Endothelial cell of umbilical vein (primary cell): Measurements from ENCODE around the gene LRRC47. TPM values are rescaled to one million over a fixed set of nuclear protein-coding genes. Genes with fewer than 3 reads are reported as not detected.

Experiments
- BruUV-seq: library from RNA; stranded (reverse); fragments of 400-500 nt; replicated peaks from 2 replicates; lab custom pipeline; 2021; lab: Mats Ljungman, UMichigan
- CTCF ChIA-PET: fragments of 300-600, 350-600 bp; sonication (Branson Sonifier 250); formaldehyde crosslinking; loops from one replicate; lab custom pipeline; 2021; ENCODE audit warnings: antibody characterized with exemption, inconsistent platforms; lab: Charles Lee
- POLR2A ChIA-PET: fragments of 300-600, 350-600 bp; sonication (Branson Sonifier 250); formaldehyde crosslinking; loops from one replicate; lab custom pipeline; 2021; ENCODE audit warnings: antibody characterized with exemption, inconsistent platforms; lab: Charles Lee
- DNase-seq: peaks from one replicate; pipeline ENCODE4 v3.0.0-alpha.2; 2011; ENCODE audit warnings: low read depth, low spot score
- FAIRE-seq: peaks from 2 replicates; lab custom pipeline; 2011; peaks lifted over from hg19 to GRCh38; lab: Jason Lieb, UNC
- H2AFZ ChIP-seq: 2 replicates; pipeline ENCODE4 v1.6.0; 2012; ENCODE audit warnings: low read depth, low read length, control low read depth, inconsistent platforms
- H3K27ac ChIP-seq: 2 replicates; pipeline ENCODE4 v1.5.1; 2011; ENCODE audit warnings: low read depth, mild to moderate bottlenecking, control low read depth, low read length, moderate library complexity; ENCODE audit not compliant: insufficient read depth
- H3K27me3 ChIP-seq, 2 experiments: 2 replicates each; pipeline versions ENCODE4 v1.6.0 to v1.6.1; 2011; ENCODE audit warnings: low read length in 2 of 2, mixed read lengths in 1 of 2; ENCODE audit not compliant: control insufficient read depth in 2 of 2, insufficient read depth in 2 of 2
- H3K36me3 ChIP-seq, 2 experiments: 2 replicates in 1 of 2; 3 replicates in 1 of 2; pipeline ENCODE4 v1.5.1; 2011; ENCODE audit warnings: low read length in 2 of 2, mild to moderate bottlenecking in 1 of 2, moderate library complexity in 1 of 2; ENCODE audit not compliant: control insufficient read depth in 2 of 2, insufficient read depth in 2 of 2; ENCODE audit errors: extremely low read depth in 1 of 2
- H3K4me1 ChIP-seq: 3 replicates; pipeline ENCODE4 v1.5.1; 2011; ENCODE audit warnings: mild to moderate bottlenecking, low read length; ENCODE audit not compliant: control insufficient read depth, insufficient read depth; ENCODE audit errors: extremely low read depth
- H3K4me2 ChIP-seq: 2 replicates; pipeline ENCODE4 v1.6.1; 2011; ENCODE audit warnings: low read length, control low read depth, mixed read lengths; ENCODE audit not compliant: insufficient read depth
- H3K4me3 ChIP-seq, 3 experiments: fragments of 200-600 bp in 1 of 3; sonication (generic), shearing (Covaris generic) in 1 of 3; replicated peaks in 1 of 3; 2 replicates each; pipeline ENCODE4 v1.5.1; 2011 to 2016; ENCODE audit warnings: control low read depth in 3 of 3, low read length in 3 of 3, mild to moderate bottlenecking in 2 of 3, inconsistent platforms in 1 of 3, low read depth in 1 of 3, moderate library complexity in 1 of 3; ENCODE audit not compliant: insufficient read depth in 1 of 3
- H3K79me2 ChIP-seq: 2 replicates; pipeline ENCODE4 v1.6.0; 2012; ENCODE audit warnings: low read length, inconsistent platforms; ENCODE audit not compliant: control insufficient read depth, insufficient read depth
- H3K9ac ChIP-seq: replicated peaks from 2 replicates; pipeline ENCODE3; 2011; ENCODE audit warnings: low read length, control low read depth; ENCODE audit not compliant: insufficient read depth; ENCODE audit errors: extremely low read depth
- H3K9me1 ChIP-seq: replicated peaks from 3 replicates; pipeline ENCODE4 v1.6.0; 2011; ENCODE audit warnings: mild to moderate bottlenecking, low read length; ENCODE audit not compliant: control insufficient read depth, insufficient read depth; ENCODE audit errors: extremely low read depth
- H3K9me3 ChIP-seq: replicated peaks from 2 replicates; pipeline ENCODE4 v1.5.1; 2012; ENCODE audit warnings: low read length, inconsistent platforms; ENCODE audit not compliant: control insufficient read depth, insufficient read depth
- H4K20me1 ChIP-seq: replicated peaks from 2 replicates; pipeline ENCODE3; 2011; ENCODE audit warnings: mild to moderate bottlenecking, low read length; ENCODE audit not compliant: control insufficient read depth, insufficient read depth; ENCODE audit errors: extremely low read depth
- EZH2 ChIP-seq: IDR thresholded peaks from 2 replicates; pipeline ENCODE4 v1.6.1; 2012; ENCODE audit warnings: borderline replicate concordance, low read depth, mild to moderate bottlenecking, moderate library complexity, low read length, inconsistent platforms; ENCODE audit not compliant: severe bottlenecking
- FOS ChIP-seq: IDR thresholded peaks from 2 replicates; pipeline ENCODE4 v1.6.1; 2011; ENCODE audit warnings: mild to moderate bottlenecking, low read length, moderate library complexity, borderline replicate concordance; ENCODE audit not compliant: insufficient read depth
- GATA2 ChIP-seq: IDR thresholded peaks from 2 replicates; pipeline ENCODE4 v1.7.0; 2011; ENCODE audit warnings: low read depth, mild to moderate bottlenecking, moderate library complexity, mixed read lengths, low read length; ENCODE audit not compliant: insufficient read length, insufficient read depth
- JUN ChIP-seq: IDR thresholded peaks from 2 replicates; pipeline ENCODE4 v1.6.1; 2011; ENCODE audit warnings: borderline replicate concordance, low read depth; ENCODE audit not compliant: insufficient read length, insufficient read depth
- MYC ChIP-seq: IDR thresholded peaks from one replicate; pipeline ENCODE4 v1.6.1; 2011; ENCODE audit warnings: mild to moderate bottlenecking, low read depth, low read length
- POLR2A ChIP-seq: IDR thresholded peaks from 2 replicates; pipeline ENCODE4 v1.6.1; 2012; ENCODE audit warnings: low read depth, mild to moderate bottlenecking, control low read depth, low read length
- POLR2AphosphoS5 ChIP-seq: IDR thresholded peaks from 2 replicates; pipeline ENCODE4 v1.6.1; 2012; ENCODE audit warnings: low read depth, mild to moderate bottlenecking, control low read depth, low read length, moderate library complexity; ENCODE audit not compliant: insufficient read depth
- dilution Hi-C: fragments of 300-500 bp; cut with MboI; formaldehyde crosslinking; loops from one replicate; pipeline ENCODE4 v1.15.0; 2019; ENCODE audit warnings: low sequenced_read_pairs; ENCODE audit not compliant: extremely low pct_ligation_motif_present
- intact Hi-C: fragments of 100-400 bp; cut with micrococcal nuclease; formaldehyde crosslinking; loops from one replicate; pipeline ENCODE4 v1.10.0; 2022
- polyA plus RNA-seq, 4 experiments: library from polyadenylated mRNA; depleted of rRNA in 3 of 4; stranded (reverse) in 3 of 4; unstranded in 1 of 4; fragments of >200 nt; gene quantifications; 2 replicates each; pipeline versions ENCODE4 v1.2.1 to v1.2.3, GENCODE V29; 2011 to 2012; ENCODE audit warnings: missing spikeins in 1 of 4
- total RNA-seq: library from RNA; stranded (reverse); gene quantifications from 2 replicates; pipeline ENCODE4 v1.2.3, GENCODE V29; 2021
- TF ChIP-seq, protein P1 (sequence below): IDR thresholded peaks from 2 replicates; pipeline ENCODE4 v1.6.1; 2011; ENCODE audit not compliant: insufficient read depth, insufficient read length
- TF ChIP-seq, protein P2 (sequence below), 2 donors: IDR thresholded peaks; 1 replicate in 1 of 2; 2 replicates in 1 of 2; pipeline ENCODE4 v1.5.1; 2011; ENCODE audit warnings: low read length in 2 of 2, mild to moderate bottlenecking in 2 of 2, moderate library complexity in 2 of 2, control low read depth in 1 of 2, inconsistent platforms in 1 of 2, low read depth in 1 of 2; ENCODE audit not compliant: insufficient read depth in 1 of 2; ENCODE audit errors: extremely low read depth in 1 of 2

LRRC47 gene
- total and polyA plus RNA-seq, 2 donors (not counting 3 experiments of a cell fraction or from before 2014, with no cell fraction given), result 23.7 to 42.5 TPM

DNA sequence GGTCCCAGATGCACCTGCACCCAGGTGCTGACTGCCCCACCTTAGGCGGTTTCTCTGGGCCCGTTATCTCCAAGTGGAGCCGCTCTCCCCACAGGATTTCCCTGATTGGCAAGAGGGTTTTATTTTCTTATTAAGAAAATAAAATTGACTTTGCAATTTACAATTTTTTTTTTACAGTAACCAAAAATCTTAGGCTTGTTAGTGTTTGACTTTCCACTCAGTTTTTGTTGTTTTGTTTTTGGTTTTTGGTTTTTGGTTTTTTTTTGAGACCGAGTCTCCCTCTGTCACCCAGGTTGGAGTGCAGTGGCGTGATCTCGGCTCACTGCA is 48.8 kb downstream of the LRRC47 start:
- Histone ChIP-seq H2AFZ (peak overlapping the region; percentile 79), H3K79me2 (peaks cover 5% of the 10 kb centered on the region), H3K9me3 (no peaks in the 10 kb centered on the region), H3K4me1 (peaks cover 11% of the 10 kb centered on the region), H3K9ac (peak overlapping the region; percentile 26), H3K4me3 (peak overlapping the region; percentile 67 to 79 (median 74)), H3K9me1 (no peaks in the 10 kb centered on the region), H4K20me1 (no peaks in the 10 kb centered on the region), H3K4me2 (peak overlapping the region; percentile 86), H3K36me3 (peaks cover 0 to 4% of the 10 kb centered on the region in 2 experiments), H3K27me3 (peaks cover 0 to 7% of the 10 kb centered on the region in 2 experiments), H3K27ac (no peak overlapping the region)
- no peak for TF ChIP-seq EZH2
- no peak for TF ChIP-seq POLR2AphosphoS5
- no peak for TF ChIP-seq JUN
- TF ChIP-seq POLR2A, result no peak
- TF ChIP-seq, protein P1, sequence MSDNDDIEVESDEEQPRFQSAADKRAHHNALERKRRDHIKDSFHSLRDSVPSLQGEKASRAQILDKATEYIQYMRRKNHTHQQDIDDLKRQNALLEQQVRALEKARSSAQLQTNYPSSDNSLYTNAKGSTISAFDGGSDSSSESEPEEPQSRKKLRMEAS, result no peak
- TF ChIP-seq MYC, result no peak
- TF ChIP-seq GATA2, result no peak
- no peak for TF ChIP-seq FOS
- TF ChIP-seq, protein P2, sequence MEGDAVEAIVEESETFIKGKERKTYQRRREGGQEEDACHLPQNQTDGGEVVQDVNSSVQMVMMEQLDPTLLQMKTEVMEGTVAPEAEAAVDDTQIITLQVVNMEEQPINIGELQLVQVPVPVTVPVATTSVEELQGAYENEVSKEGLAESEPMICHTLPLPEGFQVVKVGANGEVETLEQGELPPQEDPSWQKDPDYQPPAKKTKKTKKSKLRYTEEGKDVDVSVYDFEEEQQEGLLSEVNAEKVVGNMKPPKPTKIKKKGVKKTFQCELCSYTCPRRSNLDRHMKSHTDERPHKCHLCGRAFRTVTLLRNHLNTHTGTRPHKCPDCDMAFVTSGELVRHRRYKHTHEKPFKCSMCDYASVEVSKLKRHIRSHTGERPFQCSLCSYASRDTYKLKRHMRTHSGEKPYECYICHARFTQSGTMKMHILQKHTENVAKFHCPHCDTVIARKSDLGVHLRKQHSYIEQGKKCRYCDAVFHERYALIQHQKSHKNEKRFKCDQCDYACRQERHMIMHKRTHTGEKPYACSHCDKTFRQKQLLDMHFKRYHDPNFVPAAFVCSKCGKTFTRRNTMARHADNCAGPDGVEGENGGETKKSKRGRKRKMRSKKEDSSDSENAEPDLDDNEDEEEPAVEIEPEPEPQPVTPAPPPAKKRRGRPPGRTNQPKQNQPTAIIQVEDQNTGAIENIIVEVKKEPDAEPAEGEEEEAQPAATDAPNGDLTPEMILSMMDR (IDR thresholded peaks at IDR 0.05; ENCODE audit: extremely low read depth in 1 of 2, insufficient read depth in 1 of 2, low read depth in 1 of 2, low read length in 2 of 2), result no peak
- ChIA-PET CTCF (no interaction called here), POLR2A (no interaction called here)
- intact Hi-C loops (loop anchor here (1.0 to 2.0 kb wide), 2 partner anchors 25 to 49 kb away; partner anchors contain the start of genes LRRC47 and SMIM1), dilution Hi-C loops (no loop called here)
- no peak for FAIRE-seq
- no TSS peak for BruUV-seq
- no peak for DNase-seq
